GM12891 (cell line): ENCODE results near the gene LCE5A.

Experiments used
- POLR2A ChIP-seq: IDR thresholded peaks from 2 replicates; pipeline ENCODE4 v1.6.1; 2011; ENCODE audit warnings: low read depth, low read length, control low read depth
- SPI1 ChIP-seq: IDR thresholded peaks from 2 replicates; pipeline ENCODE4 v1.6.1; 2011; ENCODE audit warnings: low read depth, low read length, control low read depth
- TAF1 ChIP-seq: IDR thresholded peaks from 2 replicates; pipeline ENCODE4 v1.6.1; 2011; ENCODE audit warnings: low read depth, low read length, control low read depth

- TF ChIP-seq SPI1 (no peak), TAF1 (no peak), POLR2A (no peak)
These were observed 36.1 kb downstream of the LCE5A start for GRCh38 chr1:152546704-152547103.
